ENCODE results near the gene IL11RA.

GRCh38 chr9:34707130-34707529, 55.1 kb downstream of the IL11RA start:
- TF ChIP-seq SUZ12 (IDR thresholded peaks at IDR 0.05; ENCODE audit: extremely low read depth, insufficient read depth, insufficient read length) (no peak), ZNF274 (IDR thresholded peaks at IDR 0.05; ENCODE audit: low read depth, low read length) (no peak), YY1 (IDR thresholded peaks at IDR 0.05; ENCODE audit: insufficient read depth, insufficient read length) (no peak)
